HL-60 (cell line): ENCODE measurements around the gene ARHGAP23.

Source experiments
- DNase-seq, 2 experiments: peaks; one replicate each; pipeline ENCODE4 v3.0.0-alpha.2; 2010 to 2020; ENCODE audit warnings: low read depth in 1 of 2, low spot score in 1 of 2
- H3K27ac ChIP-seq: fragments of 250-450 bp; sonication (Bioruptor Pico); replicated peaks from 2 replicates; pipeline ENCODE4 v1.5.1; 2020; ENCODE audit warnings: mild to moderate bottlenecking, moderate library complexity
- H3K27me3 ChIP-seq: fragments of 250-450 bp; sonication (Bioruptor Pico); 2 replicates; pipeline ENCODE4 v1.5.1; 2021; ENCODE audit warnings: mild to moderate bottlenecking, moderate library complexity; ENCODE audit not compliant: insufficient read depth, poor library complexity, severe bottlenecking
- H3K4me3 ChIP-seq: replicated peaks from 2 replicates; pipeline ENCODE4 v1.5.1; 2011; ENCODE audit warnings: mild to moderate bottlenecking, control low read depth, low read length; ENCODE audit not compliant: insufficient read depth
- GABPA ChIP-seq: IDR thresholded peaks from 2 replicates; pipeline ENCODE4 v1.6.1; 2012; ENCODE audit warnings: low read depth
- POLR2AphosphoS5 ChIP-seq: IDR thresholded peaks from 2 replicates; pipeline ENCODE4 v1.6.1; 2012; ENCODE audit warnings: low read depth
- SPI1 ChIP-seq: IDR thresholded peaks from 2 replicates; pipeline ENCODE4 v1.6.1; 2012; ENCODE audit warnings: low read depth, mild to moderate bottlenecking, borderline replicate concordance
- TF ChIP-seq, protein P1 (sequence below): IDR thresholded peaks from one replicate; pipeline ENCODE4 v1.5.1; 2011; ENCODE audit warnings: low read length, control low read depth, inconsistent platforms; ENCODE audit not compliant: insufficient read depth
- TF ChIP-seq, protein P2 (sequence below): IDR thresholded peaks from 2 replicates; pipeline ENCODE4 v1.6.1; 2012; ENCODE audit warnings: low read depth; ENCODE audit not compliant: insufficient replicate concordance

The ARHGAP23 gene

GRCh38 chr17:38397227-38397626 lies 31.0 kb upstream of the ARHGAP23 start:
- TF ChIP-seq POLR2AphosphoS5 (no peak), SPI1 (no peak), GABPA (no peak)
- TF ChIP-seq, protein P1, sequence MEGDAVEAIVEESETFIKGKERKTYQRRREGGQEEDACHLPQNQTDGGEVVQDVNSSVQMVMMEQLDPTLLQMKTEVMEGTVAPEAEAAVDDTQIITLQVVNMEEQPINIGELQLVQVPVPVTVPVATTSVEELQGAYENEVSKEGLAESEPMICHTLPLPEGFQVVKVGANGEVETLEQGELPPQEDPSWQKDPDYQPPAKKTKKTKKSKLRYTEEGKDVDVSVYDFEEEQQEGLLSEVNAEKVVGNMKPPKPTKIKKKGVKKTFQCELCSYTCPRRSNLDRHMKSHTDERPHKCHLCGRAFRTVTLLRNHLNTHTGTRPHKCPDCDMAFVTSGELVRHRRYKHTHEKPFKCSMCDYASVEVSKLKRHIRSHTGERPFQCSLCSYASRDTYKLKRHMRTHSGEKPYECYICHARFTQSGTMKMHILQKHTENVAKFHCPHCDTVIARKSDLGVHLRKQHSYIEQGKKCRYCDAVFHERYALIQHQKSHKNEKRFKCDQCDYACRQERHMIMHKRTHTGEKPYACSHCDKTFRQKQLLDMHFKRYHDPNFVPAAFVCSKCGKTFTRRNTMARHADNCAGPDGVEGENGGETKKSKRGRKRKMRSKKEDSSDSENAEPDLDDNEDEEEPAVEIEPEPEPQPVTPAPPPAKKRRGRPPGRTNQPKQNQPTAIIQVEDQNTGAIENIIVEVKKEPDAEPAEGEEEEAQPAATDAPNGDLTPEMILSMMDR = no peak
- TF ChIP-seq, protein P2, sequence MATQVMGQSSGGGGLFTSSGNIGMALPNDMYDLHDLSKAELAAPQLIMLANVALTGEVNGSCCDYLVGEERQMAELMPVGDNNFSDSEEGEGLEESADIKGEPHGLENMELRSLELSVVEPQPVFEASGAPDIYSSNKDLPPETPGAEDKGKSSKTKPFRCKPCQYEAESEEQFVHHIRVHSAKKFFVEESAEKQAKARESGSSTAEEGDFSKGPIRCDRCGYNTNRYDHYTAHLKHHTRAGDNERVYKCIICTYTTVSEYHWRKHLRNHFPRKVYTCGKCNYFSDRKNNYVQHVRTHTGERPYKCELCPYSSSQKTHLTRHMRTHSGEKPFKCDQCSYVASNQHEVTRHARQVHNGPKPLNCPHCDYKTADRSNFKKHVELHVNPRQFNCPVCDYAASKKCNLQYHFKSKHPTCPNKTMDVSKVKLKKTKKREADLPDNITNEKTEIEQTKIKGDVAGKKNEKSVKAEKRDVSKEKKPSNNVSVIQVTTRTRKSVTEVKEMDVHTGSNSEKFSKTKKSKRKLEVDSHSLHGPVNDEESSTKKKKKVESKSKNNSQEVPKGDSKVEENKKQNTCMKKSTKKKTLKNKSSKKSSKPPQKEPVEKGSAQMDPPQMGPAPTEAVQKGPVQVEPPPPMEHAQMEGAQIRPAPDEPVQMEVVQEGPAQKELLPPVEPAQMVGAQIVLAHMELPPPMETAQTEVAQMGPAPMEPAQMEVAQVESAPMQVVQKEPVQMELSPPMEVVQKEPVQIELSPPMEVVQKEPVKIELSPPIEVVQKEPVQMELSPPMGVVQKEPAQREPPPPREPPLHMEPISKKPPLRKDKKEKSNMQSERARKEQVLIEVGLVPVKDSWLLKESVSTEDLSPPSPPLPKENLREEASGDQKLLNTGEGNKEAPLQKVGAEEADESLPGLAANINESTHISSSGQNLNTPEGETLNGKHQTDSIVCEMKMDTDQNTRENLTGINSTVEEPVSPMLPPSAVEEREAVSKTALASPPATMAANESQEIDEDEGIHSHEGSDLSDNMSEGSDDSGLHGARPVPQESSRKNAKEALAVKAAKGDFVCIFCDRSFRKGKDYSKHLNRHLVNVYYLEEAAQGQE = no peak
- DNase-seq = no peak
- no peak overlapping the region for H3K27ac ChIP-seq
- H3K4me3 ChIP-seq = no peak overlapping the region
- no peaks in the 10 kb centered on the region for H3K27me3 ChIP-seq

DNA sequence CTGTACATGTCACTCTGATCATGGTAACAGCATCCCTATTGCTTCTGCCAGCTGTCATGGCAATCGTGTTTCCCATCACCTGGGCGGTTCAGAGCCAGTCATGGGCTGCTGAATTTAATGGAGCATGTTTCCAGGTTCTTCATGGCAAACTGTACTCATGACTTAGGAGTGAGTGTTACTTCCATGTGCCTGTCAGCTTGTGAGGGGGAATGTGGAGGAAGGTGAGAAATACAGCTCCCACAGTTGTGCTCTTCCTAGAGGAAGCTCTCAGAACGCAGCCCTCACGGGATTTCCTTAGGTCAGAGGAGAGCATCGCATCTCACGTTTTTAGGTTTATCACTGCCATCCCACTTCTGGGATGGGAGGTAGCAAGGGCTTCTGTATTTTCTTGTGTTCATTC lies 28.0 kb upstream of the ARHGAP23 start:
- Histone ChIP-seq H3K27ac (no peak overlapping the region), H3K27me3 (no peaks in the 10 kb centered on the region), H3K4me3 (no peak overlapping the region)
- TF ChIP-seq GABPA = no peak
- TF ChIP-seq, protein P2 = no peak
- no peak for TF ChIP-seq POLR2AphosphoS5
- TF ChIP-seq, protein P1 = no peak
- TF ChIP-seq SPI1 = no peak
- DNase-seq = no peak

DNA sequence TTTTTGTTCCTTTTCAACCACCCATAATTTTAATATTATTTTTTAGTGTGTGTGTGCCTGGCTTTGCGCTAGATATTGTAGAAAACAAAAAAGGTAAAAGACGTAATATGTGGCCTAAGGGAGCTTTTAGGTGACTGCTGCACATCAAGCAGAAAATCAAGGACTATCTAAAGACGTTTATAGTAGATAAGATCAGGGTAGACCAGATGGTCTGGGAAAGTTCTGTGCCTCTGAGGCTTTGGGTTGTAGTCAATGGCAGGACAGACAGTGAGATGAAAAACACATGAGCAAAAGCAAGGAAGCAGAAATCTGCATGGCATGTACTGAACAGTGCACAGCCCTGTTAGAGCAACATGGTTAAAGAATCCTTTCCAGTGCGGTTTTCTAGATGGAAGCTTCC lies 26.8 kb upstream of the ARHGAP23 start:
- H3K4me3 ChIP-seq = no peak overlapping the region
- DNase-seq = no peak
- no peak overlapping the region for H3K27ac ChIP-seq
- no peaks in the 10 kb centered on the region for H3K27me3 ChIP-seq
- TF ChIP-seq, protein P2 = no peak
- TF ChIP-seq SPI1 = no peak
- TF ChIP-seq, protein P1 = no peak
- TF ChIP-seq POLR2AphosphoS5 = no peak
- TF ChIP-seq GABPA = no peak
